CD4-positive, alpha-beta T cell treated with Interleukin-4 for 4 hours (primary cell): ENCODE results near the gene AVPR1B.
"Not testable (repeated sequence)": the region's sequence is repeated elsewhere in the genome, so short reads cannot be mapped to it uniquely, and the experiment has no call there.

Source experiments
- DNase-seq: peaks from one replicate; pipeline ENCODE4 v3.0.0-alpha.2; 2020

The AVPR1B gene

DNA sequence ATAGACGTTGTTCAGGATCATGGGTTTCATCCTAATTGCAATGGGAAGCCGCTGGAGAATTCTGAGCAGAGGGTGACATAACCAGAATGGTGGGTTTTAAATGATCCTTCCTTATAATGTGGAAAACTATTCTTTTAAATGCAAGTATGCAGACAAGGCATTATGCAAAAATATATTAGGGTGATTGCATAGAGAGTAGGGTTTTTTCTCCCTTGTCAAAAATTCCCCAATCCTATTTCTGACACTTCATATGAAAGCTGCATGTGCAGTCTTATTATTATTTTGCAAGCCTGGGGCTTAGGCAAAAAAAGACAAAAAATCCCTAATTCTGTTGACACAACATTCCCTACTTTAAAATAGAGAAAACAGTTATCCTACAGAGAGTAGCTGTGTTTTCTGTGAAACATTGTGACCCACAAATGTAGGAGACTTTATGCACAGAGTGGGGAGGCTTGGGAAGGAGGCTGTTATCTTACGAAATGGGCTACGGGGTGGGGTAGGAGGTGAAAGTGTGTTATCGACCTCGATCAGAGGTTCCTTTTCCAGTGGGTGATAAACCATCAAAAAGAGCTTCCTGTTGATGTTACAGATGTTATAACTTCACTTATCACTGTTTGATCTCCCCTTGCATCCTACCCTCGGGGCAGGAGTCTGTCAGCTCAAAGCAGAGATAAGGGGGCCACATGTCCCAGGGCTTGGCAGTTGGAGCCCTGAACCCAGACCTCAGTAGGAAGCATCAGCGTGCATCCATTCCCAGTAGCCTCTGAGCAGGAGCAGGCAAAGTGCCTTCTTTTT lies 37.0 kb downstream of the AVPR1B start:
- no peak for DNase-seq

- DNase-seq = no peak
Observed at GRCh38 chr1:206079135-206079534, 38.1 kb downstream of the AVPR1B start.

DNA sequence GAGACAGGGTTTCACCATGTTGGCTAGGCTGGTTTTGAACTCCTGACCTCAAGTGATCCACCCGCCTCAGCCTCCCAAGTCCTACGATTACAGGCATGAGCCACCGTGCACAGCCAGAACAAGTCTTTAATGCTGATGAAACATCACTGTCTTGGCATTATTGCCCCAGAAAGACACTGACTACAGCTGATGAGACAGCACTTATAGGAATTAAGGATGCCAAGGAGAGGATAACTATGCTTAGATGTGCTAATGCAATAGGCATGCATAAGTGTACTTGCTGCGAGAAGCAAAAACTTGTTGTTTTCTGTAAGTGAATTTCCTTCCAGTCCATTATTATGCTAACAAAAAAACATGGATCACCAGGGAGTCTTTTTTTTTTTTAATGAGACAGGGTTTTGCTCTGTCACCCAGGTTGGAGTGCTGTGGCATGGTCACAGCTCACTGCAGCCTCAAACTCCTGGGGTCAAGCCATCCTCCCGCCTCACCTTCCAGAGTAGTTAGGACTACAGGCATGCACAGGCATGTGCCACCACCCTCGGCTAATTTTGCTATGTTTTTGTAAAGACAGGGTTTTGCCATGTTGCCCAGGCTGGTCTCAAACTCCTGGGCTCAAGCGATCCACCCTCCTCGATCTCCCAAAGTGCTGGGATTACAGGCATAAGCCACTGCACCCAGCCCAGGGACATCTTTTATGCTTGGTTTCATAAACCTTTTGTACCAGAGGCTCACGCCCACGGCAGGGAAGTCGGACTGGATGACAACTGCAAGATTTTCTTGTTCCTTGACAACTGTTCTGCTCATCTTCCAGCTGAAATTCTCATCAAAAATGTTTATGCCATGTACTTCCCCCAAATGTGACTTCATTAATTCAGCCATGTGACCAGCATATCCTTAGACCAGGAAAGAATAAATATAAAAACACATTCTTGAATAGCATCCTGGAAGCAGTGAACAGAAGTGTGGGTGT lies 41.1 kb downstream of the AVPR1B start:
- no peak for DNase-seq

GRCh38 chr1:206074839-206075238 lies 42.3 kb downstream of the AVPR1B start:
- no peak for DNase-seq

DNA sequence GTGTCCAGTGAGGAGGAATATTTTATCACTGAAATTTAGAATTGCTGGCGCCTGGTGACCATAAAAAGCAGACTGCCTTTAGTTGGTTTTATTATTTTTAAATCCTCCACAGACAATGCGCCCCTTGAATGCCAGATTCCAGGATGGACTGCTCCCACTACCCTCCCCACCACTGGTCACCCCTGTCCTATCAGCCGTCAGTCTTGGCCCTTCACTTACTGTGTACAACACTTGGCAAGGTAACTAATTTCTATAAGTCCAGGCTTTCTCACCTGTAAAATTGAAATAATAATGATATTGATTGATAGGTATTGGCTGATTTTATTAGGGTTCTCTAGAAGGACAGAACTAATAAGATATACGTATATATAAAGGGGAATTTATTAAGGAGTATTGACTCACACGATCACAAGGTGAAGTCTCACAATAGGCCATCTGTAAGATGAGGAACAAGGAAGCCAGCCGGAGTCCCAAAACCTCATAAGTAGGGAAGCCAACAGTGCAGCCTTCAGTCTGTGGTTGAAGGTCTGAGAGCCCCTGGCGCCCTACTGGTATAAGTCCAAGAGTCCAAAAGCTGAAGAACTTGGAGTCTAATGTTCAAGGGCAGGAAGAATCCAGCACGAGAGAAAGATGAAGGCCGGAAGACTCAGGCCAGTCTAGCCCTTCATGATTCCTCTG lies 46.4 kb downstream of the AVPR1B start:
- no peak for DNase-seq

DNA sequence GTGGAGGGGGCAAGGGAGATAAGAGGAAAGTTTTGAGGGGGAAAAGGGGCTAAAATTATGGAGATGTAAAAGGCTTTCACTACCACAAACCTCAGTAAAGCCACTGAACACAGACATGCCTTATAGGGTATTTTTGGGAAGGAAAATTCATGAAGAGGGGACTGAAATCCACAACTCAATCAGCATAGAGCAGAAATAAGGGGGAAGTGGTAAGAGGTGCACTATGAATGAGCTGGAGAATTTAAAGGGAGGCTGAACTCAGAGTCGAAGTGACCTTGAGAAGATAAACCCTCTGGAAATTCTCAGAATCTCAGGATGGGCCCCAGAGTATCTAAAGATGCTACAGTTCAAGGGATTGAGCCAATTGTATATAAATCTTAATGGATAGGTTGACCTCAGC lies 48.9 kb downstream of the AVPR1B start:
- DNase-seq = no peak

DNA sequence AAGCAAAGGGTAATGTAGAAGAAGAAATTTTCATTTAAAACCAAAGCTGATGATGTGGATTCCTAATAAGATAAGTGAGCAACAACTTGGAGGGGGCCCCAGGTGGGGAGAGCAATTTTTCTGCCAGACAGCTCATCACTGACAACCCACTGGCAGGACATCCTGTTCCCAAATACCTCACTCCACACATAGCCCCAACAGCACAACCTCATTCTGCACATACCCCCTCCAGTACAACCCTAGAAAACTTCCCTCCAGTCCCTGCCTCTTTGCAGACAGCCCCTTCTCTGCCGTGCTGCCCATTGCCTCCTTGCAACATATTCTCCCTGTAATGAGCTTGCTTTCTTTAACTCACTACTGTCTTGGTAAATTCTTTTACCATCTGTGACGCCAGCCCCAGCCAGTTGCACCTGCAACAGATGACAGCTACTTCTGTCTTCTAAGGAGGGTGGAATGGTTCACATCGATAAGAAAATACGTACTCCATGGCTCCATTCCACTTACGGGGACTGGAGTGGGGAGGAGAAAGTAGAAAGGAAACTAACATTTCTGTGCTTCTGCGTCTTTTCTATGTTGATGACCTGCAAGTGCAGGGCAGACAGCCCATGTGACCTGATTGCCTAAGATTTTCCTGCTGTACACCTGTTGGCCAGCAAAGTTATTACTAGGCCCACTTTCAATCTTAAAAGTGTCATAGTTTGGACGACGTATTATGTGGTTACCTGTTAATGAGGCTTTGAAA lies 49.5 kb downstream of the AVPR1B start:
- DNase-seq = no peak

DNA sequence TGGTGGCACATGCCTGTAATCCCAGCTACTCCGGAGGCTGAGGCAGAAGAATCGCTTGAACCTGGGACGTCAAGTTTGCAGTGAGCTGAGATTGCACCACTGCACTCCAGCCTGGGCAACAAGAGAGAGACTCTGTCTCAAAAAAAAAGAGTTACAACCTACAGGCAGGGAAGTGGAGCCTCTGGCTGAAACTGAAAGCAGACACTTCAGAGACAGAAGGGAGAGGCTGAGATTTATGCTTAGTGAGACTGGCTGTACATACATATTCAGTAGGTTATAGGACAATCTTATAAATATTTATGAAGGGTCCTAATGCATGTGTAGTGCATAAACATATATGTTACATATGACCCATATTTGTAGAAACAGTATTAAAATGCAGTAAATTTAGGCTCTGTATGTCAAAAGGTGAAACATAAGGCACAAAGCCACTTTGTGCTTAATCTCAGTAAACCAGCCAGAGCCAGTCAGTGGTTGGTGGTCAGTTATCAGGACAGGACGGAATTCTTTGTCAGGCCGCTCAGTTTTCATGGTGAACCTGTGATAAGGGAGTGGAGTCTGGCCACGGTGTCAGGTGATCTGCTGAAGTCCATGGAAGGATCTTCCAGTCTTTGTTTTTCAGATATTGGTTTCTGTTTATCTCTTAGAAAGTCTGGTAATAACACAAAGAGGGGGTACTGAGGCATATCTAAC lies 50.6 kb downstream of the AVPR1B start:
- no peak for DNase-seq

- DNase-seq = no peak
Observed at GRCh38 chr1:206065547-206066145, 51.5 kb downstream of the AVPR1B start.

DNA sequence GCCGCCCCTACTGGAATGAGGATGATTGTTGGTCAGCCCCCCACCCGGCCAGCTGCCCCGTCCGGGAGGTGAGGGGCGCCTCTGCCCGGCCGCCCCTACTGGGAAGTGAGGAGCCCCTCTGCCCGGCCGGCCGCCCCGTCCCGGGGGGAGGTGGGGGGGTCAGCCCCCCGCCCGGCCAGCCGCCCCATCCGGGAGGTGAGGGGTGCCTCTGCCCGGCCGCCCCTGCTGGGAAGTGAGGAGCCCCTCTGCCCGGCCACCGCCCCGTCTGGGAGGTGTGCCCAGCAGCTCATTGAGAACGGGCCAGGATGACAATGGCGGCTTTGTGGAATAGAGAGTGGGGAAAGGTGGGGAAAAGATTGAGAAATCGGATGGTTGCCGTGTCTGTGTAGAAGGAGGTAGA lies 52.7 kb downstream of the AVPR1B start:
- not testable (repeated sequence) for DNase-seq

- not testable (repeated sequence) for DNase-seq
Observed at GRCh38 chr1:206064001-206064400, 53.2 kb downstream of the AVPR1B start.

- no peak for DNase-seq
Observed at GRCh38 chr1:206062464-206062863, 54.7 kb downstream of the AVPR1B start.

GRCh38 chr1:206060844-206061243 lies 56.3 kb downstream of the AVPR1B start:
- no peak for DNase-seq
